Renal pelvis (tissue), 4 donors: ENCODE data around the gene CUL4A. TPM values are rescaled to one million over a fixed set of nuclear protein-coding genes. Genes with fewer than 3 reads are reported as not detected.

Experiments used
- DNase-seq: peaks from one replicate; pipeline ENCODE4 v3.0.0-alpha.2; 2013
- polyA plus RNA-seq, 3 donors: library from polyadenylated mRNA; unstranded; fragments of 120-200 nt; gene quantifications; one replicate each; pipeline ENCODE4 v1.2.1, GENCODE V29; 2013; ENCODE audit not compliant: insufficient read length in 3 of 3

Gene CUL4A
- polyA plus RNA-seq, 3 donors, result 75.1 to 97.4 (median 80.0) TPM

DNA sequence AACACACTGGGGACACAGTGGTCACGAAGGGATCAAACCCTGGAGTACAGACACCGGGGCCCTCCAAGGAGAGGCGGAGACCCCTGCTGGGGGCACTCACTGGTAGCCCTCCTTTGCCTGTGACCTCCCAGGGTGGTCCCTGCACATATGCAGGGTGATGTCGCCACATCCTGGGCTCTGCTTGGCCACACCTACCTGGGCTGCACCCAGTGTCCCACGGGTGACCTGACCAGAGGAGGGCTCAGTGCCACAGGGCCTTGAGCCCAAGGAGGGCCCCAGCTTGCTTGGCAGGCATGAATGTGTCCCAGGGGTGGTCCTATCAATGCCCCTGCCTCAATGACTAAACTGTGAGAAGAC lies 5.1 kb upstream of the CUL4A start:
- no peak for DNase-seq

DNA sequence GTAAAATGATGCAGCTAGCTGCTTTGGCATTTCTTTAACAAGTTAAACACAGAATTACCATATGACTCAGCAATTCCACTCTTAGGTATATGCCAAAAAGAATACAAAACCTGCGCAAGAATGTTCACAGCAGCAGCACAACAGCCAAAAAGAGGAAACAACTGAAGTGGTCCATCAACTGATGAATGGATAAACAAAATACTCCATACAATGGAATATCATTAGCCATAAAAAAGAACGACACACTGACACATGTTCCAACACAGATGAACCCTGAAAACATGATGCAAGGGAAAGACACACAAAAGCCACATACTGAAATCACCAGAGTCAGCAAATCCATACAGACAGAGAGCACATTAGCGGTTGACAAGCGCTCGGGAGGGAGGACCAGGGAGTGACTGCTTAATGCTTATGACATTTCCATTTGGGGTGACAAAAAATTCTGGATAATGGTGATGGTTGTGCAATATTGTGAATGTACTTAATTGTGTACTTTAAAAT lies 3.9 kb upstream of the CUL4A start:
- no peak for DNase-seq

DNA sequence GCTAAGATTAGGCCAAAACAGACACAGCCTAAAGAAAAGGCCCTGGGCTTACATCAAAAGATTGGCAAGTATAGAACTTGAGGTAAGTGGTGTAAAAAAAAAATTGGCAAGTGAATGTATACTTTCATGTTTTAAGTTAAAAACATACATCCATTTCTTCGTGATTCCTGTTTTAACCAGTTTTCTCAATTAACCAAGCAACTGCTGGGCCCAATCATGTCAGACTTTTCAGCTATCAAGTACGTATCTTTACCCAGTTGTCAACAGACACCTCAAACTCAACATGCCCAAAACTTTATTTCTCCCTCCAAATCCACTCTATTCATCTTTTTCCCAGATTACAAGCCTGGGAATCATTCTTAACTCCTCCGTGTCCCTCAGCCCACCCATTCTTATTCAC lies 2.0 kb upstream of the CUL4A start:
- no peak for DNase-seq

DNA sequence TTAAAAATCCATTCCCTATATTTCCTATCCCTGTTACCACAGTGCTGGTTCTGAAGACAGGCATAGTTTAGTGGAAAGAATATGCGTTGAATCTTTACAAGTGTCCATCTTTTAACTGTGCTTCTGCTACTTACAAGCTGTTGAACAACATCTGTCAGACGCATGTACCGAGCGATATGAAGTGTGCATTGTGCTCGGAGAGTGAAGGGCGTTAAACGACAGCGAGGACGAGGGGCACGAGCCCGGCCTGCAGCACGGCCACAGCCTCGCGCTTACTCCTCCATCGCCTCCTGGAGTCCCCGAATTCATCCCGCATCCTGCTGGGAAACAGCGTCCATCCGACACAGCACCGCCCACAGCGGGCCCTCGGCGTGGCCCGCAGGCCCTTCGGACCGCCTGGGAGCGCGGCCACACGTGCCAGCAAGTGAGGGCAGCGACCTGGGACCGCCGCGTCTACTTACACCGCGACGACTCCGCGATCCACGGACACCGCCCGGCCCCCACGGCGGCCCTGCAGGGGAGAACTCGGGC lies 1.5 kb upstream of the CUL4A start:
- DNase-seq, result peak; percentile 28

DNA sequence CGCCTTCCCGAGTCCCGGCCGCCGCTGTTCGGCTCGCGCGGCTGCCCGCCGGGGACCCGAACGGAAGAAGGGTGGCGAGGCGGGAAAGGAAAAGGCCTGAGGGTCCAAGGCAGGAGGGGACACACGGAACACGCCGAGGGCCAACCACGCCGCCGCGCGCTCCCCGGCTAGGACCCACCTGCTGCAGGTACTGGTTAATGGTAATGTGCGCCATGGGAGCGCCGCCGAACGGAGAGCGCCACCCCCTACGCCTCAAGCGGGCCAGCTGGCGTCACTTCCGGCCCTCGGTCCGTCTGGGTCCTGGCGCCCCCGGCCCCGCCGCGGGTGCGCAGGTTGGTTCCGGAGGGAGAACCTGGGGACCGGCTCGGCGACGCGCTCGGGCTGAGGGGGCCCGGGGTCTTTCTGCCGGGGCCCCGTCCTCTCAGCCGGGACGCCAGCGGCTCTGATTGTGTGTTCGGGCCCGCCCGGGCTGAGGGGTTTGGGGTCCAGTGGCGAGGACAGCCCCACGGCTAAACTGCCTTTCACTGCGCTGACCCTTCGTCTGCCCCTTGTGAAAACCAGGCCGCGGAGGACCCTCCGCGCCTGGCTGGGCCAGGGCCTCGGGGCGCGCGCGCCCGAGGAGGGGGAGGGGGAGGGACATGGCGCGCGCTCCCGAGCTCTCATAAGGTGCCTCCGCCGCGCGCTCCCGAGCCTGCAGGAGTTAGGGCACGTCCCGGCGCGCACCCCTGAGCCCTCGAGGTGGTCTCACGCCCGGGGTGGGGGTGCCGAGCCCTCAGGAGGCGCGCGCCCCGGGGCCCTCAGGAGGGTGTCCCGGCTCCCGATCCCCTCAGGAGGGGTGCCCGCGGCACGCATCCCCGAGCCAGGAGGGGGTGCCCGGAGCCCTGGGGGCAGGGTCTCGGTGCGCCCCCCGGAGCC lies 735 bp upstream of the CUL4A start, which contains the start of gene PCID2:
PCID2 (minus strand) TSS at position 249 of the 915 bp plus-strand sequence; CDS start at position 214, 35 bp downstream.
- DNase-seq, result peak; percentile 91

DNA sequence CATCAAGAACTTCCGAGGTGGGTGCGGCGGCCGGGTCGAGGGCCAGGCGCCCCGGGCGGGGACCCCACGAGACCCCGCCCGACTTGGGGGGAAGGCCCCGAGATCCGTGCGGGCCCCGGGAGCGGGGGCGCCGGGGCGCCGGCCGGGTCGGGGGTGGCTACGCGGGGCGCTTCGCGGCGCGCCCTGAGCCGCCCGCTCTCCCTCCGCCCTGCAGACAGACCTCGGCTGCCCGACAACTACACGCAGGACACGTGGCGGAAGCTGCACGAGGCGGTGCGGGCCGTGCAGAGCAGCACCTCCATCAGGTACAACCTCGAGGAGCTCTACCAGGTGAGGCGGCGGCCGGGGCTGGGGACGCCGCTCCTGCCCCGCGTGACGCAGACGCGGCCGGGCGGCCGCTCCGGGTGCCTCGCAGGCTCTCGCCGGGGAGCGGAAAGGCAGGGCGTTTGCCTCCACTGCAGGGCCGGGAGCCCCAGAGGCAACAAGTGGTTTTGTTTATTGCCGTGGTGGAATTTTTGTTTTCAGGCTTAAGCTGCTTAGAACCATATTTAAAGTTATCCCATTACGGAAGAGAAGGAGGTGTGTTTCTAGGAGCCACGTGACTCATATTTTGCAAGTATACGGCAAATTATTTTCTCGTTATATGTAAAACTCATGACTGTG lies 477 bp downstream of the CUL4A start:
- DNase-seq, result peak; percentile 38

DNA sequence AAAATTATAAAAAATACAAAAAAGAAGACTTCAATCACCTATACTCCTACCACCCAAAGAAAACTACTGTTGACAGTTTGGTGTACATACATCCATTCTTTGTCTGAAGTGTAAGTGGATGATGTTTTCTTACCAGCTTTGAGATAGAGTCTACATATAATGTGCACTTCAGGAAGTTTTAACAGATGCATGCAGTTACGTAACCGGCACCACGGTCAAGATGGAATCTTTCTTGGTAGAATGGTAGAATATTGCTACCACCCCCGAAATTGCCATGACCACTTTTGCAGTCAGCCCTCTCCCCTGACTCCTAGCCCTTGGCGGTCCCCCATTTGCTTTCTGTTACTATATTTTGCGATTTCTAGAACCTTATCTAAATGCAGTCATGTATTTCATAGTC lies 1.4 kb downstream of the CUL4A start:
- DNase-seq, result no peak

DNA sequence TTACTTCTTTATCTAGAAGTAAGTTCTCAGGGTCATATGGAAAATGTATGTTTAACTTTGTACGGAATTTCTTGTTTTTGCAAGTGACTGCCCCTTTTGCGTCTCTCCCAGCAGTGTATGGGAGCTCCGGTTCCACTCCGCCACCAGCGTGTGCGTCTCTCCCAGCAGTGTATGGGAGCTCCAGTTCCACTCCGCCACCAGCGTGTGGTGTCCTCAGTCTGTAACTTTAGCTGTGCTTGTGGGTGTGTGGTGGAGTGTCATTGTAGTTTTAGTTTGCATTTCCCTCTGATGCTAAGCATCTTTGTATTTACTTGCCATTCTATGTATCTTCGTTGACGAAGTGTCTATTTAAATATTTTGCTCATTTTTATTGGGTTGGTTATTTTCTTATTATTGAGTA lies 2.4 kb downstream of the CUL4A start:
- no peak for DNase-seq

DNA sequence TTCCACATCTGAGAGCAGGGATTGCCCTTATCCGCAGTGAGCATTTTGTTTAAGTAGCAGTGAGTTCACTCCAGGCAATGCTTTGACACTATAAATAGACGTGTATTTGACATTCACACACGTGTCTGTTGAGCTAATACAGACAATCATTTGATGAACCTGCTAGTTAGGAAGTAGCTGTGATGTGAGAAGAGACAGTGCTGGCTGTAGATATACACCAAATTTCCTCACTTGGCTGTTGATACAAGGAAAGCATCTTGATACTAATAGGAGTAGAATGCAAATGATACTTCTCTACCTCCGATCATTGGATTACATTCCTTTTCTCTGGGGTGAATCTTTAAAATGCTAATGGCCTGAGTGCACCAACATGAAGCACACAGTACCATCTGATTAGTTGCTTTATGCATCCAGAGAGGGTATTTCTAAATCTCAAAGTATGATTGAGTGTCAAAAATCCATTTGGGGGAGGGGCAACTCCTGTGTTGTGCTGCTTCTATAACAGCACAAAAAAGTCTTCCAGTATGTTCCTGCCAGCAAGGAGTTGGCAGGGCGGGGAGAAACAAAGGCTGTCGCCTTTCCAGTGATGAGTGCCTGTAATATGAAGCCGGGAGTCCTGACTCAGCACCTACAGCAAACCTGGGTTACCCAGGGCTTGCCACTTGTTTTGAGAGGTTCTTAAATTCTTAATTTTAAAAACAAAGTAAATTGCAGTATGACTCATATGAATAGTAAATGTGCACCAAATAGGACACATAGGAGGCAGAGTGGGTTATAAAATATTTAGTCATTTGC lies 7.0 kb downstream of the CUL4A start:
- DNase-seq, result no peak

DNA sequence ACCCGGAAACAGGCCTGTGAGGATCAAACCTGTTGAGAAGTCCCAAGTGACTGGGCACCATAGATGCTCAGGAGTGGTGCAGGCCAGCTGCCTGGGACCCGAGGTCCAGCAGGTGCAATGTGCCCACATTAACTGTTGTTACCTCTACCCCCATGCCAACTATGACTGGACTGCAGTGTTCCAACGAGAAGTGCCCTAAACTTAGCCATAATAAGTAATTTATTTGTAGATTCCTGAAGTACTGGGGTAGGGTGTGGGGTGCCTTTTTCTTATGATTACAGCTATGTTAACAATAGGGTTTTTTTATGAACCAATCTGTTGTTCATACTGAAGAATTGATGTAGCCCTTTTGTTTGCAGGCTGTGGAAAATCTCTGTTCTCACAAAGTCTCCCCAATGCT lies 9.2 kb downstream of the CUL4A start:
- no peak for DNase-seq

DNA sequence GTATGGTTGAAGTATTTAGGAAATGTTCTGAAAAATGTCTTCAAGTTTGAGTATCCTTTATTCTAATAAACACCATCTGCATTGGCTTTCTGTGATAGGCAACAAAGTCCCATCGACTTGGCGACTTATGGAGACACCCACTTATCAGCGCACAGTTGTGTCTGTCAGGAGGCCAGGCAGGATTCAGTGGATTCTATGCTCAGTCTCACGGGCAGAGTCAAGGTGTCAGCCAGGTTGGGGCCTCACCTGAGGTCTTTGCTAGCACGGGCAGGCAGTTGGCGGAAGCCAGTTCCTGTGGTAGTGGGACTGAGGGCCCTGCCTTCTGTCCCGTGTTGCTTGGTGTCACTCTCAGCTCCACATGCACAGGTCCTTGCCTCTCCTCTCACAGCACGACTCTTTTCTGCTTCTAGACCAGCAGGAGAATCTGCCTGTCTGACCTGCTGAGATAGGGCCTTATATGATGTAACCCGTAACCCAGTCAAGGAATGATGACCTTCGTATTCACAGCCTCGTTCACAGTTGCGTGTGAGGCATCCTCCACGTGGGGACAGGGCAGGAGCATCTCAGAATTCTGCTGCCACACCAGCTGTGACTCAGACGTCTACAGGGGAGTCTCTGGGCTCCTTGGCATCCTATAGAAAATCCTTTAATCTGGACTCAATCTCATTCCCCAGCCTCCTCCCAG lies 10.0 kb downstream of the CUL4A start:
- no peak for DNase-seq

DNA sequence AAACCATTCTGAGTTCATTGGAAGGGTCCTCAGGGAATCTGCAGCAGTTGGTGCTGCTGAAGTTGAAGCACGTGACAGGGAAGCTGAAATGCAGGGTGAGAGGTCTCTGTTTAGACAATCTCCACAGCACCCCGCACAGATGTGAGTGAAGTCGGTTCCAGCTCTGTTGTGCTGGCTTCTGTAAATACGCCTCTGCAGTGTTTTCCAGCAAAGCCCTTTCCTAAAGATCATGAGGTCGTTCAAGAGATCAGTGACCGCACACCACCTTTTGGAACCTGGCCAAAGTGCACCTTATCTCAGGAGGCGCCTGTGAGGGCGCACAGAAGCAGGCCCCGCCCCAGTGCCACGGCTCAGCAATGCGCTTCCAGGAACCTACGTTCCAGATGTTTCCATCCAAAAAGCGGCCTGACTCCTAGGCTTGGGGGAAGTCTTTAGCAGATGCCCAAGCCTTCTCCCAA lies 10.8 kb downstream of the CUL4A start:
- DNase-seq, result no peak

DNA sequence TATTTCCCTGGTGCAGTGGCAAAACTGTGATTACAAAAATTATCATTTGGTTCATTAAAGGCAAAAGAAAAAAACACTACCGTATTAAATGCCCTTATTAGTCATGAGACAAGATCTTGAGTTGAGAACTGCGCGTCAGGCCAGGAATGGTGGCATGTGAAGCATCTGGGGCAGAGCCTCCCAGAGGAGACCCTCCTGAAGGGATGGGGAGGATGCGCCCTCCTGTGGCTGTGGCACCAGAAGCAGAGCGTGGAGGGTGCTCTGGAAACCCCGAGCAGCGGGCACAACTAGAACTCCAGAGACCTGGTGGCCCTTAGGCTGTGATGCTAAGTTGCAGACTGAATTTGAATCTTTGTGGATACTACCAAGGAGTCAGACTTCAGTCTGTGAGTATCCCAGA lies 11.5 kb downstream of the CUL4A start:
- DNase-seq, result no peak

DNA sequence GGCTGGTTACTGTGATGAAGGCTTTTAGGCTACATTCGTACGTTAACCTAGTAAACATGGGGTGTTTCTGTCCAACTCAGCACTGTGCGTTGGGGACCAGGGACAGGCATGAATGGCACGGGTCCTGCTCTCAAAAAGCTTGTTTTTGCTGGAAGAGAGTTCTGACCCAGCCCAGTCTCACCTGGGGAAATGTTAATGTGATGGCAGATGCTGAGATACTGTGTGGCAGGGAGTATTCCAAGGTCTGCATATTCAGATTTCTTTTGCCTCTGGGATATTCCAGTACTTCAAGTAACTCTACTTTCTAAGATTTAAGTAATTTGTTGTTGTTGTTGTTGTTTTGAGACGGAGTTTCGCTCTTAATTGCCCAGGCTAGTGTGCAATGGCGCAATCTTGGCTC lies 13.7 kb downstream of the CUL4A start:
- no peak for DNase-seq

DNA sequence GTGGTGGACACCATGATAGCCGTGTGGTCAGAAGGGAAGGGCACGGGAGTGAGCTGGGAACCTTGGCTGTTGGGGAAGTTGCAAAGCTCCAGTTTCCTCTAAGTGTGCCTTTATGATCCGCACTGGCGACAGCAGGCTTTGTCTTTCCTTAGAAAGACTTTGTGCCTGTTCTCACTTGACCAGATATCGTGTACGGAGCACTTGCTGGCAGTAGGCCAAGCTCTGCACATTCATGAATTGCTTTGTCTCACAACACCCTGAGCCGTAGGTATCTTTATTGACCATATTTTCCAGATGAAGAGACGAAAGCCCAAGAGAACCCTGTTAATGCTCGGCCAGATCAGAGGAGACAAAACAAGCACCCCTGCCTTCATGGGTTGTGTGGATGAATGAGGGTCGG lies 15.1 kb downstream of the CUL4A start:
- DNase-seq, result no peak

DNA sequence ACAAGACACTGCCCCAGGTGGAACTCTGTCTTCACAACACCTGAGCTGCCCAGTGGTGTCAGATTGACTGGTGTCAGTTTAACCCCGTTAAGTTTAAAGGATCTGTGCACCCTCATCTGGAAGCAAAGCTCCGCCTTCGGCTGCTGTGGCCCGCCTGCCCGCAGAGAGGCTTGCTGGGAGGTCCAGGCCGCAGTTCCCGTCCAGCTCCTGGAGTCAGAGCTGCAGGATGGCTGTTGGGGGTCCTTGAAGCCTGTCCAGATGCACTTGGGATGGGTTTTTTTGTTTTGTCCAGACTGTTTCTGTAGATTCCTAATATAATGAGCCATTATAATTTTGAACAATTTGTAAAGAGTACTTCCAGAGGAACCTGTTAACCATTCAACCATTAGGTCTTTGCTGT lies 16.1 kb downstream of the CUL4A start:
- DNase-seq, result no peak

DNA sequence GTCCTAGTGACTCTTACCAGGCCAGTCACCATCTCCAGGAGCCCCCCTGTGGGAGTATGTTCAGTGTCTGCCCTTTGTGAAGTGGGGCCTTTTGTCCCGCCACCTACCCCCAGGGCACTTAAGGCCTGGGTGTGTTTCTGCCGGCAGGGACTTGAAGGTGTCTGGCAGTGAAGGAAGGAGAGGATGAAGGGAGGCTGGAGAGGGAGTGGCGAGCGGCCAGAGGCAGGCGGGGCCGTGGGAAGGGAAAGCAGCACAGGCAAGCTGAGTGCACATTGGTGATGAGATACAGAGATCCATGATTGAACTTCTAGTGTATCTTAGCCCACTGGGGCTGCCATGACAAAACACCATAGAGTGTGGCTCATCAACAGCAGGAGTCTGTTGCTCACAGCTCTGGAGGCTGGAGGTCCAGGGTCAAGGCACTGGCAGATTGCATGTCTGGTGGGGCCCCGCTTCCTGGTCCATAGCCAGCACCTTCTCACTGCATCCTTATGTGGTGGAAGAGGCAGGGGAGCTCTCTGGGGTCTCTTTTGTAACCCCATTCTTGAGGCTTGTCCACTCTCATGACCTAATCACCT lies 17.5 kb downstream of the CUL4A start:
- no peak for DNase-seq

DNA sequence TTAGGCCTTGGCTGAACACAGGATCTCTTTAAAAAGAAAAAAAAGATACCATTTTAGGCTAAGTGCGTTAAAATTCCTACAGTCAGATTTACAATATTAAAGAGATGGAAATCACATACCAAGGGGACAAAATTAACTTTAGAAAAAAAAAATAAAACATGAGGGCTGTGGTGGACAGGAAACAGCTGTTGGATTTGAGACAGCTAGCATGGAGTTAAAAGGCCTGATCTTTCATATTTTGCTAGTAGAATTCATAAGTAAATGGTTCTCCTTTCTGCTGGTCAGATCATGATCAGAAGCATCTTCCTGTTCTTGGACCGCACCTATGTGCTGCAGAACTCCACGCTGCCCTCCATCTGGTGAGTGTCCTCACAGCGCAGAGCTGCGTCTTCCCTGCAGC lies 19.7 kb downstream of the CUL4A start:
- DNase-seq, result peak; percentile 42

DNA sequence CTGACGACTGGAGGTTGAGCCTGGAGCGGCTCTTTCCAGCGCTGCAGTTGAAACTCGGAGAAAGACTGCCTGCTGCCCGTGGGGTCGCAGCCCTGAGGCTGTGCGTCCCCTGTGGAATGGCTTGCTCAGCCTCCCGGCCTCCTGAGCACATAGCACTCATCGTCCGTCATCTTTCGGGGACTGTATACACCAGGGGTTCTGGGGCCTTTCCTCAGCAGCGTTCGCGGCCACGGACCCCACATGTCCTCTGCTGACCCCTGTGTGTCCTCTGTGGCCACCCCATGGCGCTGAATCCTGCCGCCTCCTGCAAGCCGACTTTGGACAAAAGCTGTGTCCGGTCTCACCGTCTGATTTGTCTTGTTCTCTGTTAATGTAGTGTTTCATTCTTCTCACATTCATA lies 20.4 kb downstream of the CUL4A start:
- DNase-seq, result no peak

DNA sequence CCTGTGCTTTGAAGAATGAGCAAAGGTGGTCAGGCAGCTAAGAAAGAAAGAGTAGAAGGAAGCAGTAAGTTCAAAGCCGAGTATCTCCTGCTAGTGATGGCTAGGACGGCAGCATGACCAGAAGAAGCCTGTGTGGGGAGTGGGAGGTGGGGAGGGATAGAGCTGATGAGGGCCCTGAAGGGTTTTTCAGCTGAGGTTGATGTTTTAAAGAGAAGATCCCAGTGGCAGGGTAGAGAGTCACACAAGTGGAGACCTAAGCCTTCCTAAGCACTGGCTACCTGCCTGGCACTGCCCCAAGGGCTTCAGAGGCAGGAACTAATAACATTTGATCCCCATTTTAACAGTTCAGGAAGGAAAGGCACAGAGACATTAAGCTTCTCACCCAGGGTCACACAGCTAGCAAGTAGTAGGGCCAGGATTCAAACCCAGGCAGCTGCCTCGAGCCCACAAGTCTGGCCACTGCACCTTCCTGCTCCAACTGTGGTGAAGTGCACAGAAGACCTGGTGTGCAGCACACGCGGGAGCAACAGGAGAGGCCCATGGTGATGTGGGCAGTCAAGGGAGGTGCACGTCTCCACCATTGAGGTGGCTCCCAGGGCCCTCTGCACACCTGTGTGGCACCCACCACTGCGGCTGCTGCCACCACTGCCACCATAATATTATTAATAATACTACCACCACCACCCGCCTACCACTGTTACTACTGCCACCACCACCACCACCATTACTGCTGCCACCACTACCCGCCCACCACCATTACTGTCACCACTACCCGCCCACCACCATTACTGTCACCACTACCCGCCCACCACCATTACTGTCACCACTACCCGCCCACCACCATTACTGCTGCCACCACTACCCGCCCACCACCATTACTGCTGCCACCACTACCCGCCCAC lies 22.1 kb downstream of the CUL4A start:
- DNase-seq, result no peak
